Colonic mucosa (tissue), 4 donors: ENCODE measurements around the gene BST1. TPM values are rescaled to one million over a fixed set of nuclear protein-coding genes. Genes with fewer than 3 reads are reported as not detected.
"Not testable (repeated sequence)": the region's sequence is repeated elsewhere in the genome, so short reads cannot be mapped to it uniquely, and the experiment has no call there.

Source experiments
- DNase-seq: peaks from one replicate; pipeline ENCODE4 v3.0.0-alpha.2; 2020
- H3K27ac ChIP-seq: fragments of 200-600 bp; one replicate; pipeline ENCODE4 v1.8.0; 2021
- H3K27me3 ChIP-seq: fragments of 200-600 bp; one replicate; pipeline ENCODE4 v1.8.0; 2021
- H3K36me3 ChIP-seq: fragments of 200-600 bp; one replicate; pipeline ENCODE4 v1.8.0; 2021
- H3K4me1 ChIP-seq: fragments of 200-600 bp; one replicate; pipeline ENCODE4 v1.8.0; 2021; ENCODE audit warnings: mild to moderate bottlenecking
- H3K4me3 ChIP-seq: fragments of 200-600 bp; one replicate; pipeline ENCODE4 v1.8.0; 2021
- H3K9ac ChIP-seq, 2 donors: one replicate each; pipeline ENCODE4 v1.7.0; 2013; ENCODE audit warnings: control low read depth in 2 of 2, low read depth in 2 of 2, low read length in 2 of 2
- H3K9me3 ChIP-seq: fragments of 200-600 bp; one replicate; pipeline ENCODE4 v1.8.0; 2021
- CTCF ChIP-seq: fragments of 200-600 bp; IDR thresholded peaks from one replicate; pipeline ENCODE4 v1.8.0; 2022; ENCODE audit warnings: antibody characterized with exemption, mild to moderate bottlenecking
- intact Hi-C: fragments of 100-400 bp; cut with DNase I; formaldehyde crosslinking; loops from one replicate; pipeline ENCODE4 v1.14.1; 2022
- total RNA-seq, 2 donors: library from RNA; stranded (reverse); fragmentation: NEBNext Ultra II Directional in 1 of 2; extraction: Animal tissue kit (Norgen Biotek cat#: 25700) in 1 of 2; gene quantifications; one replicate each; pipeline ENCODE4 v1.2.1, GENCODE V29; 2021
- donor health status: healthy.
- donor health status: DM: no; HTN: no; CAD: no.
- donor health status: DM: no; HTN: no; CAD: no.

Gene BST1
- total RNA-seq, 2 donors from 2014 or later, result 9.2 to 12.4 TPM

GRCh38 chr4:15720851-15721250 lies 18.0 kb downstream of the BST1 start:
- DNase-seq, result no peak
- Histone ChIP-seq H3K27me3 (no peaks in the 10 kb centered on the region), H3K27ac (no peak overlapping the region), H3K4me3 (no peak overlapping the region), H3K4me1 (no peaks in the 10 kb centered on the region), H3K9me3 (no peaks in the 10 kb centered on the region), H3K9ac (no peak overlapping the region), H3K36me3 (no peaks in the 10 kb centered on the region)
- TF ChIP-seq CTCF, result no peak
- intact Hi-C loops, result loop anchor here (10.0 kb wide), 1 partner anchor 284 kb away; no protein-coding TSS in a partner anchor

- no peak for DNase-seq
- no peak overlapping the region for H3K27ac ChIP-seq
- intact Hi-C loops, result loop anchor here (10.0 kb wide), 1 partner anchor 279 kb away; no protein-coding TSS in a partner anchor
Observed at GRCh38 chr4:15725608-15726007, 22.7 kb downstream of the BST1 start.

GRCh38 chr4:15729910-15730533 lies 27.2 kb downstream of the BST1 start:
- Histone ChIP-seq H3K27ac (no peak overlapping the region), H3K9ac (no peak overlapping the region), H3K4me3 (no peak overlapping the region), H3K36me3 (no peaks in the 10 kb centered on the region), H3K4me1 (no peaks in the 10 kb centered on the region), H3K27me3 (no peaks in the 10 kb centered on the region), H3K9me3 (no peaks in the 10 kb centered on the region)
- peak; percentile 95 for TF ChIP-seq CTCF
- intact Hi-C loops, result loop anchor here (10.0 kb wide), 2 partner anchors 225 to 275 kb away; no protein-coding TSS in a partner anchor
- peak; percentile 26 for DNase-seq

More at GRCh38 chr4:15725608-15726007, 22.7 kb downstream of the BST1 start:
- Histone ChIP-seq H3K9me3 (no peaks in the 10 kb centered on the region), H3K4me1 (no peaks in the 10 kb centered on the region), H3K4me3 (no peak overlapping the region), H3K9ac (no peak overlapping the region), H3K27me3 (no peaks in the 10 kb centered on the region), H3K36me3 (no peaks in the 10 kb centered on the region)
- no peak for TF ChIP-seq CTCF

GRCh38 chr4:15733061-15733460 lies 30.2 kb downstream of the BST1 start:
- H3K27ac ChIP-seq, H3K9ac ChIP-seq, H3K4me3 ChIP-seq, H3K36me3 ChIP-seq, H3K27me3 ChIP-seq, H3K9me3 ChIP-seq, DNase-seq, H3K4me1 ChIP-seq: not testable (repeated sequence)
- intact Hi-C loops, result loop anchor here (10.0 kb wide), 1 partner anchor 222 kb away; no protein-coding TSS in a partner anchor

- no peaks in the 10 kb centered on the region for H3K9me3 ChIP-seq
- no peak overlapping the region for H3K4me3 ChIP-seq
- DNase-seq, result no peak
- intact Hi-C loops, result loop anchor here (5.0 to 10.0 kb wide), 2 partner anchors 67 to 219 kb away; no protein-coding TSS in a partner anchor
- no peaks in the 10 kb centered on the region for H3K27me3 ChIP-seq
- H3K9ac ChIP-seq, result no peak overlapping the region
- no peaks in the 10 kb centered on the region for H3K4me1 ChIP-seq
- H3K36me3 ChIP-seq, result no peaks in the 10 kb centered on the region
- TF ChIP-seq CTCF, result no peak
- no peak overlapping the region for H3K27ac ChIP-seq
Observed at GRCh38 chr4:15735536-15735935, 32.7 kb downstream of the BST1 start.

- Histone ChIP-seq H3K27me3 (no peaks in the 10 kb centered on the region), H3K4me1 (no peaks in the 10 kb centered on the region), H3K4me3 (no peak overlapping the region), H3K9me3 (no peaks in the 10 kb centered on the region), H3K36me3 (no peaks in the 10 kb centered on the region), H3K9ac (no peak overlapping the region), H3K27ac (no peak overlapping the region)
- intact Hi-C loops, result loop anchor here (5.0 to 10.0 kb wide), 2 partner anchors 66 to 218 kb away; no protein-coding TSS in a partner anchor
- no peak for DNase-seq
- no peak for TF ChIP-seq CTCF
Observed at GRCh38 chr4:15736514-15737050, 33.7 kb downstream of the BST1 start.
